ENCODE results near the gene TRIM33. TPM values are rescaled to one million over a fixed set of nuclear protein-coding genes. Genes with fewer than 3 reads are reported as not detected.

The TRIM33 gene
- total RNA-seq, 1 experiment from 2014 or later = 38.7 TPM

DNA sequence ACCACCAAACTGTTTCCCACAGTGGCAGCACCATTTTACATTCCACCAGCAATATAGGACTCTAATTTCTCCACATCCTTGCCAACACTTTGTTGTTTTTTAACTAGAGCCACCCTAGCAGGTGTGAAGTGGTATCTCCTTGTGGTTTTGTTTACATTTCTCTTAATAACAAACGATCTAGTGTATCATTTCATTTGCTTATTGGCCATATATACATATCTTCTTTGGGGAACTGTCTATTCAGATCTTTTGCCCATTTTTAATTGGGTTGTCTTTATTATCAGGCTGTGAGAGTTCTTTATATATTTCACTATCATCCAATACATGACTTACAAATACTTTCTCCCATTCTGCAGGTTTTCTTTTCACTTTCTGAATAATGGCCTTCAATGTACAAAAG lies 18.0 kb downstream of the TRIM33 start:
- no TSS peak for BruUV-seq (replicated peaks)
- no peak overlapping the region for H3K27ac ChIP-seq
- TF ChIP-seq, protein P1, sequence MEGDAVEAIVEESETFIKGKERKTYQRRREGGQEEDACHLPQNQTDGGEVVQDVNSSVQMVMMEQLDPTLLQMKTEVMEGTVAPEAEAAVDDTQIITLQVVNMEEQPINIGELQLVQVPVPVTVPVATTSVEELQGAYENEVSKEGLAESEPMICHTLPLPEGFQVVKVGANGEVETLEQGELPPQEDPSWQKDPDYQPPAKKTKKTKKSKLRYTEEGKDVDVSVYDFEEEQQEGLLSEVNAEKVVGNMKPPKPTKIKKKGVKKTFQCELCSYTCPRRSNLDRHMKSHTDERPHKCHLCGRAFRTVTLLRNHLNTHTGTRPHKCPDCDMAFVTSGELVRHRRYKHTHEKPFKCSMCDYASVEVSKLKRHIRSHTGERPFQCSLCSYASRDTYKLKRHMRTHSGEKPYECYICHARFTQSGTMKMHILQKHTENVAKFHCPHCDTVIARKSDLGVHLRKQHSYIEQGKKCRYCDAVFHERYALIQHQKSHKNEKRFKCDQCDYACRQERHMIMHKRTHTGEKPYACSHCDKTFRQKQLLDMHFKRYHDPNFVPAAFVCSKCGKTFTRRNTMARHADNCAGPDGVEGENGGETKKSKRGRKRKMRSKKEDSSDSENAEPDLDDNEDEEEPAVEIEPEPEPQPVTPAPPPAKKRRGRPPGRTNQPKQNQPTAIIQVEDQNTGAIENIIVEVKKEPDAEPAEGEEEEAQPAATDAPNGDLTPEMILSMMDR (conservative IDR thresholded peaks at IDR 0.05) = no peak
- TF ChIP-seq EZH2 (IDR thresholded peaks at IDR 0.05; ENCODE audit: low read depth) = no peak
- POLR2A ChIA-PET (ENCODE audit: unreplicated experiment) = no interaction called here
- intact Hi-C loops (cut with micrococcal nuclease; ENCODE audit: unreplicated experiment) = no loop called here
- H3K27me3 ChIP-seq (ENCODE audit: insufficient read depth, low read depth) = no peaks in the 10 kb centered on the region
- H3K9me3 ChIP-seq (ENCODE audit: insufficient read depth, low read depth) = no peaks in the 10 kb centered on the region
- peaks cover 3% of the 10 kb centered on the region; the same call in 1 of the 2 replicates for H3F3A ChIP-seq (ENCODE audit: insufficient read depth, low read depth)
- no peak for DNase-seq
- H3K9me2 ChIP-seq (ENCODE audit: insufficient read depth) = 0 out of 2 replicates have a peak, but pooled peaks cover 4% of the 10 kb centered on the region
- peaks cover 53% of the 10 kb centered on the region for H4K20me1 ChIP-seq (ENCODE audit: insufficient read depth)
- no peaks in the 10 kb centered on the region for H3K4me1 ChIP-seq (replicated peaks; ENCODE audit: insufficient read depth)
- no peak overlapping the region for H3K4me3 ChIP-seq
- no peak overlapping the region for H2AFZ ChIP-seq
- peaks cover 100% of the 10 kb centered on the region for H3K79me2 ChIP-seq (ENCODE audit: low read depth)
- H3K4me2 ChIP-seq = no peak overlapping the region
- CTCF ChIA-PET = no interaction called here
- H3K36me3 ChIP-seq (ENCODE audit: low read depth) = peaks cover 26% of the 10 kb centered on the region

DNA sequence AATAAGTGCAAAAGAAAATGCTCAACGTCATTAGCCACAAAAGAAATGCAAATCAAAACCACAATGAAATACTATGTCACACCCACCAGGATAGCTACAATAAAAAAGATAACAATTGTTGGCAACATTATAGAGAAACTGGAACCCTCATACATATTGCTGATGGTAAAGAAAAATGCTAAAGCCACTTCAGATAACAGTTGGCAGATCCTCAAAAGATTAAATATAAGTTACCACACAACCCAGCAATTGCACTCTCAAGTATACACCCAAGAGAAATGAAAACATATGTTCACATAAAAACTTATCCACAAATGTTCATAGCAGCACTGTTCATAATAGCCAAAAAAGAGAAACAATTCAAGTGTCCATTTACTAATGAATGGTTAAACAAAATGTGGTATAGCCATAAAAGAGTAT lies 20.7 kb downstream of the TRIM33 start:
- 0 out of 2 replicates have a peak, but pooled peaks cover 4% of the 10 kb centered on the region for H3K9me2 ChIP-seq (ENCODE audit: insufficient read depth)
- H3K79me2 ChIP-seq (ENCODE audit: low read depth) = peaks cover 97% of the 10 kb centered on the region
- BruUV-seq (replicated peaks) = no TSS peak
- no peaks in the 10 kb centered on the region for H3K9me3 ChIP-seq (ENCODE audit: insufficient read depth, low read depth)
- TF ChIP-seq EZH2 (IDR thresholded peaks at IDR 0.05; ENCODE audit: low read depth) = no peak
- TF ChIP-seq, protein P1 (conservative IDR thresholded peaks at IDR 0.05) = no peak
- ChIA-PET CTCF (no interaction called here), POLR2A (ENCODE audit: unreplicated experiment) (no interaction called here)
- H3K36me3 ChIP-seq (ENCODE audit: low read depth) = peaks cover 8% of the 10 kb centered on the region; the same call in 1 of the 2 replicates
- H3K27ac ChIP-seq = no peak overlapping the region
- no peaks in the 10 kb centered on the region for H3K4me1 ChIP-seq (replicated peaks; ENCODE audit: insufficient read depth)
- H3K4me2 ChIP-seq = no peak overlapping the region
- H3K27me3 ChIP-seq (ENCODE audit: insufficient read depth, low read depth) = no peaks in the 10 kb centered on the region
- H3K4me3 ChIP-seq = no peak overlapping the region
- intact Hi-C loops (cut with micrococcal nuclease; ENCODE audit: unreplicated experiment) = no loop called here
- peaks cover 3% of the 10 kb centered on the region; the same call in 1 of the 2 replicates for H3F3A ChIP-seq (ENCODE audit: insufficient read depth, low read depth)
- DNase-seq = no peak
- H4K20me1 ChIP-seq (ENCODE audit: insufficient read depth) = peaks cover 53% of the 10 kb centered on the region
- H2AFZ ChIP-seq = no peak overlapping the region

DNA sequence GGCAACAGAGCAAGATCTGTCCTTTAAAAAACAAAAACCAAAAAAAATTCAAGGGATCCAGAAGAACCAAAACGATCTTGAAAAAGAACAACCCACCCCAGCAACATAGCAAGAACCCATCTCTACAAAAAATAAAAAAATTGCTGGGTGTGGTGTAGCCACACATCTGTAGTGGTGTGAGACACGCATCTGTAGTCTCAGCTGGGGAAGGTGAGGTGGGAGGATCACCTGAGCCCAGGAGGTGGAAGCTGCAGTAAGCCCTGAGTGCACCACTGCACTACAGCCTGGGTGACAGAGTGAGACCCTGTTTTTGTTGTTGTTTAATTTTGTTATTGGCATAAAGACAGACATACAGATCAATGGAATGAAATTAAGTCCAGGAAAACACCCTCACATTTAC lies 22.3 kb downstream of the TRIM33 start:
- peaks cover 55% of the 10 kb centered on the region for H4K20me1 ChIP-seq (ENCODE audit: insufficient read depth)
- no peaks in the 10 kb centered on the region for H3K36me3 ChIP-seq (ENCODE audit: low read depth)
- intact Hi-C loops (cut with micrococcal nuclease; ENCODE audit: unreplicated experiment) = no loop called here
- ChIA-PET CTCF (no interaction called here), POLR2A (ENCODE audit: unreplicated experiment) (no interaction called here)
- no TSS peak for BruUV-seq (replicated peaks)
- DNase-seq = no peak
- no peak overlapping the region for H3K27ac ChIP-seq
- no peaks in the 10 kb centered on the region for H3K9me3 ChIP-seq (ENCODE audit: insufficient read depth, low read depth)
- no peak overlapping the region for H3K4me2 ChIP-seq
- H3K27me3 ChIP-seq (ENCODE audit: insufficient read depth, low read depth) = no peaks in the 10 kb centered on the region
- peaks cover 3% of the 10 kb centered on the region; the same call in 1 of the 2 replicates for H3F3A ChIP-seq (ENCODE audit: insufficient read depth, low read depth)
- TF ChIP-seq EZH2 (IDR thresholded peaks at IDR 0.05; ENCODE audit: low read depth) = no peak
- TF ChIP-seq, protein P1 (conservative IDR thresholded peaks at IDR 0.05) = no peak
- H3K9me2 ChIP-seq (ENCODE audit: insufficient read depth) = no peaks in the 10 kb centered on the region
- no peak overlapping the region for H2AFZ ChIP-seq
- no peaks in the 10 kb centered on the region for H3K4me1 ChIP-seq (replicated peaks; ENCODE audit: insufficient read depth)
- peaks cover 97% of the 10 kb centered on the region for H3K79me2 ChIP-seq (ENCODE audit: low read depth)
- H3K4me3 ChIP-seq = no peak overlapping the region

Data from PC-9 (cell line).